Measurements from ENCODE around the gene PMPCA.

GRCh38 chr9:136364942-136365774 is 45.3 kb upstream of the PMPCA start:
- TF ChIP-seq CEBPB (IDR thresholded peaks at IDR 0.05; ENCODE audit: low read depth): no peak
- TF ChIP-seq POLR2A (IDR thresholded peaks at IDR 0.05; ENCODE audit: borderline replicate concordance, extremely low read depth, insufficient read depth, insufficient read length): no peak
- no peak for TF ChIP-seq CTCF (IDR thresholded peaks at IDR 0.05 in 2 of 3, conservative IDR thresholded peaks at IDR 0.05 in 1 of 3; ENCODE audit: borderline replicate concordance in 1 of 3, insufficient read depth in 1 of 3, low read depth in 2 of 3, low read length in 2 of 3)
- no peak for TF ChIP-seq ZNF274 (IDR thresholded peaks at IDR 0.05; ENCODE audit: low read depth, low read length)
- no peak for TF ChIP-seq JUND (IDR thresholded peaks at IDR 0.05)
- no peak for TF ChIP-seq ZFX (IDR thresholded peaks at IDR 0.05)
- no peak for TF ChIP-seq MAX (IDR thresholded peaks at IDR 0.05)
- TF ChIP-seq EZH2 (IDR thresholded peaks at IDR 0.05): no peak
- TF ChIP-seq ATF3 (IDR thresholded peaks at IDR 0.05): no peak
- TF ChIP-seq TCF7L2 (IDR thresholded peaks at IDR 0.05; ENCODE audit: borderline replicate concordance, extremely low read depth, insufficient read depth, insufficient read length): no peak
